AG04449 (cell line): ENCODE results near the gene IL22RA2.

Experiments used
- CTCF ChIA-PET: fragments of 350-600 bp; formaldehyde crosslinking; extraction: SDS; loops from one replicate; lab custom pipeline; 2021; ENCODE audit warnings: antibody characterized with exemption; lab: Yijun Ruan, JAX
- POLR2A ChIA-PET: fragments of 400-600, 350-600 bp; formaldehyde crosslinking; extraction: SDS; loops from one replicate; lab custom pipeline; 2020; ENCODE audit warnings: antibody characterized with exemption, inconsistent platforms; lab: Yijun Ruan, JAX
- DNase-seq: peaks from one replicate; pipeline ENCODE4 v3.0.0-alpha.2; 2010; ENCODE audit warnings: low read depth, low spot score
- H3K4me3 ChIP-seq: 2 replicates; pipeline ENCODE4 v1.5.1; 2011; ENCODE audit warnings: low read depth, mild to moderate bottlenecking, control low read depth, low read length
- CTCF ChIP-seq: IDR thresholded peaks from one replicate; pipeline ENCODE4 v1.5.1; 2011; ENCODE audit warnings: mild to moderate bottlenecking, moderate library complexity, low read length, control low read depth, inconsistent platforms; ENCODE audit not compliant: insufficient read depth; ENCODE audit errors: missing control alignments

Gene IL22RA2

GRCh38 chr6:137155830-137156229 lies 17.6 kb downstream of the IL22RA2 start:
- ChIA-PET CTCF (interaction anchor here (1.2 kb wide), 1 partner anchor 158 kb away, joined by 3 read pairs; no protein-coding TSS in a partner anchor), POLR2A (no interaction called here)
- no peak for TF ChIP-seq CTCF
- no peak overlapping the region for H3K4me3 ChIP-seq
- no peak for DNase-seq

GRCh38 chr6:137150072-137150471 lies 23.4 kb downstream of the IL22RA2 start:
- no peak overlapping the region for H3K4me3 ChIP-seq
- no peak for TF ChIP-seq CTCF
- ChIA-PET CTCF (no interaction called here), POLR2A (no interaction called here)
- no peak for DNase-seq

- no peak overlapping the region for H3K4me3 ChIP-seq
- ChIA-PET POLR2A (no interaction called here), CTCF (no interaction called here)
- no peak for DNase-seq
- no peak for TF ChIP-seq CTCF
Measured at GRCh38 chr6:137149035-137149393, 24.4 kb downstream of the IL22RA2 start.

GRCh38 chr6:137148306-137149034 lies 25.0 kb downstream of the IL22RA2 start:
- ChIA-PET CTCF (no interaction called here), POLR2A (no interaction called here)
- no peak for TF ChIP-seq CTCF
- no peak for DNase-seq
- no peak overlapping the region for H3K4me3 ChIP-seq

GRCh38 chr6:137147195-137147594 lies 26.2 kb downstream of the IL22RA2 start:
- no peak for DNase-seq
- no peak overlapping the region for H3K4me3 ChIP-seq
- TF ChIP-seq CTCF: no peak
- ChIA-PET POLR2A (no interaction called here), CTCF (no interaction called here)

GRCh38 chr6:137146206-137146605 lies 27.2 kb downstream of the IL22RA2 start:
- TF ChIP-seq CTCF: no peak
- DNase-seq: no peak
- H3K4me3 ChIP-seq: no peak overlapping the region
- POLR2A ChIA-PET: no interaction called here
- CTCF ChIA-PET: no interaction called here
